Thyroid gland (tissue), 4 donors: ENCODE measurements around the gene OR2B3. TPM values are rescaled to one million over a fixed set of nuclear protein-coding genes. Genes with fewer than 3 reads are reported as not detected.

Experiments
- DNase-seq, 2 donors: peaks; one replicate each; pipeline ENCODE4 v3.0.0-alpha.2; 2019
- H3K27ac ChIP-seq, 3 donors: fragments of 200-600 bp; sonication (generic); 1 replicate in 2 of 3; 2 replicates in 1 of 3; pipeline ENCODE4 v1.5.1; 2016 to 2019; ENCODE audit warnings: mild to moderate bottlenecking in 1 of 3, moderate library complexity in 1 of 3
- H3K27me3 ChIP-seq: fragments of 200-600 bp; sonication (generic); one replicate; pipeline ENCODE4 v1.5.1; 2019
- H3K36me3 ChIP-seq, 2 donors: fragments of 200-600 bp; sonication (generic); one replicate each; pipeline ENCODE4 v1.5.1; 2016 to 2019
- H3K4me1 ChIP-seq, 2 donors: fragments of 200-600 bp; sonication (generic); one replicate each; pipeline ENCODE4 v1.5.1; 2017 to 2019
- H3K4me3 ChIP-seq, 3 donors: fragments of 200-600 bp; sonication (generic); replicated peaks in 1 of 3; 1 replicate in 2 of 3; 2 replicates in 1 of 3; pipeline ENCODE4 v1.5.1; 2016; ENCODE audit warnings: mild to moderate bottlenecking in 1 of 3
- H3K9me3 ChIP-seq: fragments of 200-600 bp; sonication (generic); one replicate; pipeline ENCODE4 v1.5.1; 2017
- CTCF ChIP-seq, 6 experiments: fragments of 200-600 bp in 3 of 6; fragments of 450-650 bp in 3 of 6; sonication (generic) in 3 of 6; IDR thresholded peaks; one replicate each; pipeline ENCODE4 v1.5.1; 2016 to 2019; ENCODE audit warnings: antibody characterized with exemption in 6 of 6, mild to moderate bottlenecking in 2 of 6, inconsistent platforms in 1 of 6, moderate library complexity in 1 of 6
- POLR2A ChIP-seq, 2 donors: fragments of 450-650 bp; IDR thresholded peaks; one replicate each; pipeline ENCODE4 v1.6.1; 2017; ENCODE audit warnings: antibody characterized with exemption in 2 of 2, mild to moderate bottlenecking in 2 of 2, moderate library complexity in 1 of 2
- WGBS, 2 donors: methylation state at CpG; one replicate each; pipeline ENCODE4 v1.1.5; 2017; 5-methylcytosine and 5-hydroxymethylcytosine counted together
- intact Hi-C: fragments of 100-400 bp; cut with DNase I; formaldehyde crosslinking; loops from one replicate; pipeline ENCODE4 v1.15.1; 2023
- total RNA-seq, 4 donors: library from RNA; depleted of rRNA; stranded (reverse); fragments of >200 nt; gene quantifications; one replicate each; pipeline ENCODE4 v1.2.3, GENCODE V29; 2016

Gene OR2B3
- total RNA-seq, 4 donors from 2014 or later = not detected

DNA sequence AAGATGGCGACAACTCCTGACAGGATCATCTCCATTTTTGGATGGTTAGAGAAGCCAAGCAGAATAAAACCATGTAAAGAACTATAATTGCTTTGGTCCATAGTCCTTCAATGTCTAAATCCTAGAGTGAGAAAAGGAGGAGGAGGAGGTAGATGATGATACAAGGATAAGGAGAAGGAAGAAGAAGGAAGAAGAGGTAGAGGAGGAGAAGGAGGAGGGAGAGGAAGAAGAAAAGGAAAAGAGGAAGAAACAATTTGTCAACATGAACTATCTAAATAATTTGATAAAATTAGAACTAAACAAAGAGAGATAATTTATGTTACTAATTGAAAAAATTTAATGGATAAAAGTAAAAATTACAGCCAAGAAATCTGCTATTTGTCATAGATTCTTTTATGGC, 42.0 kb downstream of the OR2B3 start, which contains the start of gene OR2W1:
Gene OR2W1 (minus strand): TSS at position 101 of the 400 bp plus-strand sequence. CDS start 0 bp downstream, at position 101.
- H3K27ac ChIP-seq = no peak within 1 kb of the TSS
- no peaks in the 10 kb centered on the region for H3K27me3 ChIP-seq
- WGBS, 2 donors = 74 to 77% methylated on average over 1 of the region's 1 CpG
- no peak for DNase-seq
- H3K9me3 ChIP-seq = no peaks in the 10 kb centered on the region
- no peak within 1 kb of the TSS for H3K4me3 ChIP-seq
- no peaks in the 10 kb centered on the region for H3K36me3 ChIP-seq
- TF ChIP-seq CTCF (IDR thresholded peaks at IDR 0.05) (no peak), POLR2A (IDR thresholded peaks at IDR 0.05) (no peak)
- H3K4me1 ChIP-seq = no peaks in the 10 kb centered on the region
- intact Hi-C loops = no loop called here

Other genes with a start within 250 kb of the OR2B3 start
- 10 to 100 TPM; 57.1 to 73.2 (median 66.7) TPM for gene TRIM27, start 163.3 kb downstream of the OR2B3 start, total RNA-seq
- 1 to 10 TPM; 1.0 to 2.0 (median 1.6) TPM for gene ZNF311, start 82.0 kb downstream of the OR2B3 start, total RNA-seq
- not detected for gene OR2W1, start 42.1 kb downstream of the OR2B3 start, total RNA-seq
- gene OR2J1, start 12.2 kb upstream of the OR2B3 start, total RNA-seq = not detected
- gene OR2J3, start 20.7 kb upstream of the OR2B3 start, total RNA-seq = not detected
- gene OR2J2, start 83.6 kb upstream of the OR2B3 start, total RNA-seq = under 1 TPM in 1 of 4 donors, not detected in 3; 0.44 TPM
- gene OR14J1, start 214.4 kb upstream of the OR2B3 start, total RNA-seq = not detected